ENCODE results near the gene ASIC5. TPM values are rescaled to one million over a fixed set of nuclear protein-coding genes. Genes with fewer than 3 reads are reported as not detected.

Gene ASIC5
- total and polyA plus RNA-seq, 3 experiments from 2014 or later: not detected

GRCh38 chr4:155832664-155833063 is 33.4 kb downstream of the ASIC5 start:
- Histone ChIP-seq H3K9me3 (ENCODE audit: low read length) (no peaks in the 10 kb centered on the region), H3K4me1 (ENCODE audit: insufficient read depth, low read length) (no peaks in the 10 kb centered on the region), H3K27ac (ENCODE audit: low read depth, low read length) (no peak overlapping the region), H3K4me3 (ENCODE audit: low read length) (no peak overlapping the region), H3K27me3 (ENCODE audit: insufficient read depth, low read length, poor library complexity, severe bottlenecking) (no peaks in the 10 kb centered on the region), H3K36me3 (ENCODE audit: insufficient read depth, low read length) (no peaks in the 10 kb centered on the region)
- ChIA-PET CTCF (no interaction called here), POLR2A (no interaction called here)
- H3K9me3 Mint-ChIP-seq: no peaks in the 10 kb centered on the region
- H3K4me1 Mint-ChIP-seq: no peaks in the 10 kb centered on the region
- H3K27ac Mint-ChIP-seq: no peak overlapping the region
- no peak overlapping the region for H3K4me3 Mint-ChIP-seq
- no peaks in the 10 kb centered on the region for H3K36me3 Mint-ChIP-seq
- no peak for DNase-seq
- peaks cover 0 to 4% of the 10 kb centered on the region in 2 donors for H3K27me3 Mint-ChIP-seq

DNA sequence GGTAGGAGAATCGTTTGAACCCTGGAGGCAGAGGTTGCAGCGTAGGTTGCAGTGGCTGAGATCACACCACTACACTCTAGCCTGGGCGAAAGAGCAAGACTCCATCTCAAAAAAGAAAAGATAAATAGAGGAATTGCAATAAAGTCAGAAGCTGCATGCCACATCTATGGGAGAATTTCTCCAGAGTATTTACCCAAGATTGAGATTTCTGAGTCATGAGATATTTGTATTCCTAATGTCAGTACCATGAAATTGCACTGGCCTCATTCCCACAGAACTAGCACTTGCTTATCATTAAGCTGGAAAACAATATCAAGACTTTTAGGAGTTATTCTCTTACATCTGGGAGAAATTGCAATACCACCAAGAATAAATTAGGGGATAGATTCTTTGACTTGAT is 37.4 kb downstream of the ASIC5 start:
- Histone ChIP-seq H3K4me3 (ENCODE audit: low read length) (no peak overlapping the region), H3K36me3 (ENCODE audit: insufficient read depth, low read length) (no peaks in the 10 kb centered on the region), H3K27me3 (ENCODE audit: insufficient read depth, low read length, poor library complexity, severe bottlenecking) (no peaks in the 10 kb centered on the region), H3K9me3 (ENCODE audit: low read length) (no peaks in the 10 kb centered on the region), H3K27ac (ENCODE audit: low read depth, low read length) (no peak overlapping the region), H3K4me1 (ENCODE audit: insufficient read depth, low read length) (no peaks in the 10 kb centered on the region)
- Mint-ChIP-seq H3K27me3 (peaks cover 6 to 12% of the 10 kb centered on the region in 2 donors), H3K36me3 (no peaks in the 10 kb centered on the region), H3K27ac (no peak overlapping the region), H3K9me3 (no peaks in the 10 kb centered on the region), H3K4me3 (no peak overlapping the region), H3K4me1 (no peaks in the 10 kb centered on the region)
- CTCF ChIA-PET: no interaction called here
- POLR2A ChIA-PET: no interaction called here
- DNase-seq: no peak

- Histone ChIP-seq H3K9me3 (ENCODE audit: low read length) (no peaks in the 10 kb centered on the region), H3K27me3 (ENCODE audit: insufficient read depth, low read length, poor library complexity, severe bottlenecking) (no peaks in the 10 kb centered on the region), H3K4me3 (ENCODE audit: low read length) (no peak overlapping the region), H3K4me1 (ENCODE audit: insufficient read depth, low read length) (no peaks in the 10 kb centered on the region), H3K36me3 (ENCODE audit: insufficient read depth, low read length) (no peaks in the 10 kb centered on the region), H3K27ac (ENCODE audit: low read depth, low read length) (no peak overlapping the region)
- H3K36me3 Mint-ChIP-seq: no peaks in the 10 kb centered on the region
- CTCF ChIA-PET: no interaction called here
- no peak overlapping the region for H3K4me3 Mint-ChIP-seq
- no peak for DNase-seq
- H3K9me3 Mint-ChIP-seq: no peaks in the 10 kb centered on the region
- POLR2A ChIA-PET: no interaction called here
- H3K27me3 Mint-ChIP-seq: peaks cover 7 to 12% of the 10 kb centered on the region in 2 donors
- no peak overlapping the region for H3K27ac Mint-ChIP-seq
- H3K4me1 Mint-ChIP-seq: no peaks in the 10 kb centered on the region
These were observed 43.5 kb downstream of the ASIC5 start for GRCh38 chr4:155822572-155822971.

GRCh38 chr4:155820887-155821518 is 45.1 kb downstream of the ASIC5 start:
- H3K27ac ChIP-seq (ENCODE audit: low read depth, low read length): no peak overlapping the region

DNA sequence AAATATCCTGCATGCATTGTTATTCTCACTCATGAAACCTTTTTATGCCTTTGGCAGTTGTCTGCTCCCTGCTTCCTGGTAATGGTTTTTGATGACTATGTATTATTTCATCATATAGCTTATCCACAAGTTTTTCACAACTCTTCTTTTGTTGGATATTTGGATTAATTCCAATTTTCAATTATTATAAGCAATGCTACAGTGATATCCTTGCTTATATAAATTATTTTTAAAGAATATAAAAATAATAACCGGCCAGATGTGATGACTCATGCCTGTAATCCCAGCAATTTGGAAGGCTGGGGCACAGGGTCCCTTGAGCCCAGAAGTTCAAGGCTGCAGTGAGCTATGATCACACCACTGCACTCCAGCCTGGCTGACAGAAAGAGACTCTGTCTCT is 47.0 kb downstream of the ASIC5 start:
- Histone ChIP-seq H3K4me1 (ENCODE audit: insufficient read depth, low read length) (no peaks in the 10 kb centered on the region), H3K27me3 (ENCODE audit: insufficient read depth, low read length, poor library complexity, severe bottlenecking) (no peaks in the 10 kb centered on the region), H3K4me3 (ENCODE audit: low read length) (no peak overlapping the region), H3K27ac (ENCODE audit: low read depth, low read length) (no peak overlapping the region), H3K36me3 (ENCODE audit: insufficient read depth, low read length) (no peaks in the 10 kb centered on the region), H3K9me3 (ENCODE audit: low read length) (no peaks in the 10 kb centered on the region)
- peaks cover 4 to 10% of the 10 kb centered on the region in 2 donors for H3K27me3 Mint-ChIP-seq
- no peaks in the 10 kb centered on the region for H3K9me3 Mint-ChIP-seq
- no peaks in the 10 kb centered on the region for H3K4me1 Mint-ChIP-seq
- ChIA-PET POLR2A (no interaction called here), CTCF (no interaction called here)
- DNase-seq: no peak
- no peak overlapping the region for H3K4me3 Mint-ChIP-seq
- H3K36me3 Mint-ChIP-seq: no peaks in the 10 kb centered on the region
- H3K27ac Mint-ChIP-seq: no peak overlapping the region

More at GRCh38 chr4:155820887-155821518, 45.1 kb downstream of the ASIC5 start:
- H3K27me3 ChIP-seq (ENCODE audit: insufficient read depth, low read length, poor library complexity, severe bottlenecking): no peaks in the 10 kb centered on the region
- no peak overlapping the region for H3K4me3 Mint-ChIP-seq
- POLR2A ChIA-PET: no interaction called here
- no peaks in the 10 kb centered on the region for H3K36me3 ChIP-seq (ENCODE audit: insufficient read depth, low read length)
- H3K36me3 Mint-ChIP-seq: no peaks in the 10 kb centered on the region
- no peak overlapping the region for H3K4me3 ChIP-seq (ENCODE audit: low read length)
- peaks cover 4 to 10% of the 10 kb centered on the region in 2 donors for H3K27me3 Mint-ChIP-seq
- DNase-seq: no peak
- H3K4me1 ChIP-seq (ENCODE audit: insufficient read depth, low read length): no peaks in the 10 kb centered on the region
- H3K4me1 Mint-ChIP-seq: no peaks in the 10 kb centered on the region
- H3K9me3 ChIP-seq (ENCODE audit: low read length): no peaks in the 10 kb centered on the region
- no peak overlapping the region for H3K27ac Mint-ChIP-seq
- no peaks in the 10 kb centered on the region for H3K9me3 Mint-ChIP-seq
- CTCF ChIA-PET: no interaction called here

DNA sequence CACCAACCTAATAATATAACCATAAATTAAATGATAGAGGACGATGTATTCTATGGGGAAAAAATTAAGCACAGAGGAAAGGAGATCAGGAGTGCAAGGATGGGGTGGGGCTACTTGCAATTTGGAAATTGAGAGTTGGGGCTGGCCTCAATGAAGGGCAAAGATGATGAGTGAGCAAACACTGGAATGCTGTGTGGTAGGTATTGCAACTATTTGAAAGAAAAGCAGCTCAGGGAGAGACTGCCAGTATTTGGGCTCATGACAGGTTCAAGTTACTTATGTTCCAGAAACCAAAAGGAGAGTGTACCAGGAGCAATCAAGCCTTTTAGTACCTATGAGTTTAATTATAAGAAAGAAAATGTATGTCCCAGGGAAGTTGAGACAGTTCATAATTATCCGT is 47.4 kb downstream of the ASIC5 start:
- Mint-ChIP-seq H3K36me3 (no peaks in the 10 kb centered on the region), H3K9me3 (no peaks in the 10 kb centered on the region), H3K27me3 (peaks cover 4 to 10% of the 10 kb centered on the region in 2 donors), H3K4me3 (no peak overlapping the region), H3K4me1 (no peaks in the 10 kb centered on the region), H3K27ac (no peak overlapping the region)
- H3K4me3 ChIP-seq (ENCODE audit: low read length): no peak overlapping the region
- ChIA-PET CTCF (no interaction called here), POLR2A (no interaction called here)
- H3K36me3 ChIP-seq (ENCODE audit: insufficient read depth, low read length): no peaks in the 10 kb centered on the region
- H3K4me1 ChIP-seq (ENCODE audit: insufficient read depth, low read length): no peaks in the 10 kb centered on the region
- H3K9me3 ChIP-seq (ENCODE audit: low read length): no peaks in the 10 kb centered on the region
- DNase-seq: no peak
- H3K27me3 ChIP-seq (ENCODE audit: insufficient read depth, low read length, poor library complexity, severe bottlenecking): no peaks in the 10 kb centered on the region
- no peak overlapping the region for H3K27ac ChIP-seq (ENCODE audit: low read depth, low read length)

GRCh38 chr4:155811083-155811482 is 55.0 kb downstream of the ASIC5 start:
- H3K27me3 ChIP-seq (ENCODE audit: insufficient read depth, low read length, poor library complexity, severe bottlenecking): no peaks in the 10 kb centered on the region
- POLR2A ChIA-PET: no interaction called here
- no peaks in the 10 kb centered on the region for H3K9me3 Mint-ChIP-seq
- H3K9me3 ChIP-seq (ENCODE audit: low read length): no peaks in the 10 kb centered on the region
- H3K36me3 Mint-ChIP-seq: no peaks in the 10 kb centered on the region
- peaks cover 1 to 3% of the 10 kb centered on the region in 2 donors for H3K27me3 Mint-ChIP-seq
- DNase-seq: no peak
- peak overlapping the region in 1 of 8 donors; percentile 28 for H3K27ac Mint-ChIP-seq
- H3K4me1 ChIP-seq (ENCODE audit: insufficient read depth, low read length): no peaks in the 10 kb centered on the region
- H3K4me3 Mint-ChIP-seq: no peak overlapping the region
- H3K4me3 ChIP-seq (ENCODE audit: low read length): no peak overlapping the region
- no peaks in the 10 kb centered on the region for H3K4me1 Mint-ChIP-seq
- no peaks in the 10 kb centered on the region for H3K36me3 ChIP-seq (ENCODE audit: insufficient read depth, low read length)
- H3K27ac ChIP-seq (ENCODE audit: low read depth, low read length): no peak overlapping the region
- CTCF ChIA-PET: interaction anchor here (2.4 kb wide), 1 partner anchor 142 kb away, joined by 5 read pairs; the partner anchor contains the start of gene CTSO

GRCh38 chr4:155809835-155810234 is 56.2 kb downstream of the ASIC5 start:
- Mint-ChIP-seq H3K4me3 (no peak overlapping the region), H3K27ac (no peak overlapping the region), H3K27me3 (peaks cover 0 to 2% of the 10 kb centered on the region in 2 donors), H3K36me3 (no peaks in the 10 kb centered on the region), H3K9me3 (no peaks in the 10 kb centered on the region), H3K4me1 (no peaks in the 10 kb centered on the region)
- no peaks in the 10 kb centered on the region for H3K4me1 ChIP-seq (ENCODE audit: insufficient read depth, low read length)
- DNase-seq: peak in 2 of 5 donors; percentile 11 to 45
- no peaks in the 10 kb centered on the region for H3K36me3 ChIP-seq (ENCODE audit: insufficient read depth, low read length)
- ChIA-PET POLR2A (no interaction called here), CTCF (interaction anchor here (2.4 kb wide), 1 partner anchor 144 kb away, joined by 5 read pairs; the partner anchor contains the start of gene CTSO)
- no peak overlapping the region for H3K4me3 ChIP-seq (ENCODE audit: low read length)
- no peaks in the 10 kb centered on the region for H3K27me3 ChIP-seq (ENCODE audit: insufficient read depth, low read length, poor library complexity, severe bottlenecking)
- no peak overlapping the region for H3K27ac ChIP-seq (ENCODE audit: low read depth, low read length)
- H3K9me3 ChIP-seq (ENCODE audit: low read length): no peaks in the 10 kb centered on the region

All from CD8-positive, alpha-beta memory T cell (primary cell).